ENCODE data around the gene CAPZA2. TPM values are rescaled to one million over a fixed set of nuclear protein-coding genes. Genes with fewer than 3 reads are reported as not detected.
"Not testable (repeated sequence)": the region's sequence is repeated elsewhere in the genome, so short reads cannot be mapped to it uniquely, and the experiment has no call there.

The CAPZA2 gene
- total RNA-seq, 2 experiments from 2014 or later: 93.6 to 96.5 TPM

- intact Hi-C loops (cut with DNase I, micrococcal nuclease): no loop called here
- H3K4me3 Mint-ChIP-seq: no peak overlapping the region
- no peaks in the 10 kb centered on the region for H3K9me3 Mint-ChIP-seq
- no peak overlapping the region for H3K4me3 ChIP-seq (ENCODE audit: low read length)
- ATAC-seq (ENCODE audit: poor library complexity): no peak
- no peaks in the 10 kb centered on the region for H3K36me3 Mint-ChIP-seq (ENCODE audit: low read depth)
- POLR2A ChIA-PET: no interaction called here
- no peaks in the 10 kb centered on the region for H3K36me3 ChIP-seq (ENCODE audit: insufficient read depth, low read length)
- no peak overlapping the region for H3K27ac Mint-ChIP-seq
- H3K27ac ChIP-seq (ENCODE audit: low read depth in 1 of 2, low read length in 2 of 2): no peak overlapping the region
- DNase-seq: no peak
- no peaks in the 10 kb centered on the region for H3K4me1 Mint-ChIP-seq (ENCODE audit: low read depth)
- no peaks in the 10 kb centered on the region for H3K9me3 ChIP-seq (ENCODE audit: control insufficient read depth in 1 of 2, insufficient read depth in 1 of 2, low read length in 2 of 2)
- H3K4me1 ChIP-seq (ENCODE audit: insufficient read depth, low read length): no peaks in the 10 kb centered on the region
- H3K27me3 ChIP-seq (ENCODE audit: control insufficient read depth in 1 of 2, insufficient read depth in 2 of 2, low read length in 2 of 2): no peaks in the 10 kb centered on the region
- TF ChIP-seq CTCF (IDR thresholded peaks at IDR 0.05): no peak
- CTCF ChIA-PET: no interaction called here
- H3K27me3 Mint-ChIP-seq: no peaks in the 10 kb centered on the region
Measured at GRCh38 chr7:116815041-116815440, 47.3 kb upstream of the CAPZA2 start.

GRCh38 chr7:116820149-116820548 lies 42.2 kb upstream of the CAPZA2 start:
- Histone ChIP-seq H3K36me3 (ENCODE audit: insufficient read depth, low read length) (no peaks in the 10 kb centered on the region), H3K4me1 (ENCODE audit: insufficient read depth, low read length) (no peaks in the 10 kb centered on the region), H3K27me3 (ENCODE audit: control insufficient read depth in 1 of 2, insufficient read depth in 2 of 2, low read length in 2 of 2) (no peaks in the 10 kb centered on the region), H3K4me3 (ENCODE audit: low read length) (no peak overlapping the region), H3K9me3 (ENCODE audit: control insufficient read depth in 1 of 2, insufficient read depth in 1 of 2, low read length in 2 of 2) (no peaks in the 10 kb centered on the region), H3K27ac (ENCODE audit: low read depth in 1 of 2, low read length in 2 of 2) (no peak overlapping the region)
- no peak overlapping the region for H3K27ac Mint-ChIP-seq
- ATAC-seq (ENCODE audit: poor library complexity) (no peak), DNase-seq (no peak)
- CTCF ChIA-PET: interaction anchor here (1.2 kb wide), 1 partner anchor 17 kb away, joined by 3 read pairs; no protein-coding TSS in a partner anchor
- H3K4me3 Mint-ChIP-seq: no peak overlapping the region
- POLR2A ChIA-PET: no interaction called here
- no peak for TF ChIP-seq CTCF (IDR thresholded peaks at IDR 0.05)
- H3K4me1 Mint-ChIP-seq (ENCODE audit: low read depth): no peaks in the 10 kb centered on the region
- intact Hi-C loops (cut with DNase I, micrococcal nuclease): no loop called here
- H3K36me3 Mint-ChIP-seq (ENCODE audit: low read depth): no peaks in the 10 kb centered on the region
- H3K9me3 Mint-ChIP-seq: no peaks in the 10 kb centered on the region
- H3K27me3 Mint-ChIP-seq: peaks cover 15% of the 10 kb centered on the region

DNA sequence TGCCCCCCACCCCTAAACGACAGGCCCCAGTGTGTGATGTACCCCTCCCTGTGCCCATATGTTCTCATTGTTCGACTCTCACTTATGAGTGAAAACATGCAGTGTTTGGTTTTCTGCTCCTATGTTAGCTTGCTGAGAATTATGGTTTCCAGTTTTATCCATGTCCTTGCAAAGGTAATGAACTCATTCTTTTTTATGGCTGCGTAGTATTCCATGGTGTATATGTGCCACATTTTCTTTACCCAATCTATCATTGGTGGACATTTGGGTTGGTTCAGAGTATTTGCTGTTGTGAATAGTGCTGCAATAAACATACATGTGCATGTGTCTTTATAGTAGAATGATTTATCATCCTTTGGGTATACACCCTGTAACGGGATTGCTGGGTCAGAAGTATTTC lies 40.7 kb upstream of the CAPZA2 start:
- H3K36me3 ChIP-seq (ENCODE audit: insufficient read depth, low read length); H3K4me1 Mint-ChIP-seq (ENCODE audit: low read depth); ATAC-seq (ENCODE audit: poor library complexity); H3K4me3 Mint-ChIP-seq; H3K27ac Mint-ChIP-seq; DNase-seq; H3K4me3 ChIP-seq (ENCODE audit: low read length); H3K4me1 ChIP-seq (ENCODE audit: insufficient read depth, low read length); H3K9me3 Mint-ChIP-seq; POLR2A ChIA-PET; H3K27ac ChIP-seq (ENCODE audit: low read depth in 1 of 2, low read length in 2 of 2); CTCF ChIA-PET; H3K27me3 ChIP-seq (ENCODE audit: control insufficient read depth in 1 of 2, insufficient read depth in 2 of 2, low read length in 2 of 2); intact Hi-C loops (cut with DNase I, micrococcal nuclease); H3K36me3 Mint-ChIP-seq (ENCODE audit: low read depth); H3K9me3 ChIP-seq (ENCODE audit: control insufficient read depth in 1 of 2, insufficient read depth in 1 of 2, low read length in 2 of 2): not testable (repeated sequence)
- peaks cover 30% of the 10 kb centered on the region for H3K27me3 Mint-ChIP-seq

- Histone ChIP-seq H3K9me3 (ENCODE audit: control insufficient read depth in 1 of 2, insufficient read depth in 1 of 2, low read length in 2 of 2) (no peaks in the 10 kb centered on the region), H3K4me1 (ENCODE audit: insufficient read depth, low read length) (no peaks in the 10 kb centered on the region), H3K27ac (ENCODE audit: low read depth in 1 of 2, low read length in 2 of 2) (no peak overlapping the region), H3K27me3 (ENCODE audit: control insufficient read depth in 1 of 2, insufficient read depth in 2 of 2, low read length in 2 of 2) (peaks cover 0 to 3% of the 10 kb centered on the region in 2 experiments), H3K36me3 (ENCODE audit: insufficient read depth, low read length) (no peaks in the 10 kb centered on the region), H3K4me3 (ENCODE audit: low read length) (no peak overlapping the region)
- Mint-ChIP-seq H3K4me3 (no peak overlapping the region), H3K27me3 (peaks cover 34% of the 10 kb centered on the region), H3K9me3 (no peaks in the 10 kb centered on the region), H3K4me1 (ENCODE audit: low read depth) (no peaks in the 10 kb centered on the region), H3K27ac (no peak overlapping the region), H3K36me3 (ENCODE audit: low read depth) (no peaks in the 10 kb centered on the region)
- intact Hi-C loops (cut with DNase I, micrococcal nuclease): no loop called here
- POLR2A ChIA-PET: no interaction called here
- CTCF ChIA-PET: no interaction called here
- TF ChIP-seq CTCF (IDR thresholded peaks at IDR 0.05): no peak
- no peak for ATAC-seq (ENCODE audit: poor library complexity)
- no peak for DNase-seq
Measured at GRCh38 chr7:116824449-116824848, 37.9 kb upstream of the CAPZA2 start.

Measured in CD4-positive, alpha-beta T cell (primary cell).